GM23248 (cell line): ENCODE results near the gene KDM3B.

Experiments
- EZH2 ChIP-seq: fragments of 200-600 bp; sonication (generic); IDR thresholded peaks from 2 replicates; pipeline ENCODE4 v1.6.1; 2018; ENCODE audit warnings: antibody characterized with exemption, mild to moderate bottlenecking; ENCODE audit not compliant: insufficient read depth, poor library complexity, severe bottlenecking
- EZH2phosphoT487 ChIP-seq: fragments of 200-600 bp; sonication (generic); IDR thresholded peaks from 2 replicates; pipeline ENCODE4 v1.6.1; 2018; ENCODE audit warnings: antibody characterized with exemption, moderate library complexity, mild to moderate bottlenecking, low read depth; ENCODE audit not compliant: insufficient read depth

DNA sequence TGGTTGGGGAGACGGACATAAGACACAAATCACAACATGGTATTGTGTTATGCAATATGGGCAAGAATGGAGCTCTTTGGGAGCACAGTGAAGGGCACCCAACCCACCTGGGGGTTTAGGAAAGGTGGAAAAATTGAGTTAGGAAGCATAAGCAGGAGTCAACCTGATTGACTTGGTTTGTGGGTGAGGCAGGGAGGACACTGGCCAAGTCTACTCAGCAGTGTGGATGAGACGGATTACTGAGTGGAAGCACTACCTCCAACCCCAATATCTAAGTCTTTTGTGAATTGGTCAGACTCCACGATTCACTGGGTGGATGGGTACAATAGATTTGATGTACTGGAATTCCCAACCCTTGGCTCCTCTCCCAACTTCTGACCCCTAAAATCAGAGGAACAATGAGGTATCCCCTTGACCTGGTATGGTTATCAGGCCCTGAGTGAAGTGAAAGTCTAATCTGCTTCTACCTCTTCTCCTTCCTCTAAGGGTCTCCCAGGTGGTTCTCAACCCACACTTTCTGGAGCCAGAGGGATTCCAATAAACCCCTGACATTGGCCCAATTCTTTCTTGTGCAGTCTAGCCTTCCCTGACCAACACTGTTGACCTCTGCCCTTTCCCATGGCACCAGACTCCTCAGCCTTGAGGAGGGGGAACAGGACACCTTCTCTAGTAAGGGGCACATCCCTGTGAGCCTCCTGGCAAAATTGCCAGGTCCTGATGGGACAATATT, 118.0 kb downstream of the KDM3B start:
- TF ChIP-seq EZH2, result no peak
- TF ChIP-seq EZH2phosphoT487, result no peak
